Ishikawa (cell line): Measurements from ENCODE around the gene EIF2S2.

Experiments
- CEBPB ChIP-seq: IDR thresholded peaks from 2 replicates; pipeline ENCODE4 v1.6.1; 2012
- MAX ChIP-seq: IDR thresholded peaks from 2 replicates; pipeline ENCODE4 v1.6.1; 2012
- REST ChIP-seq: IDR thresholded peaks from 2 replicates; pipeline ENCODE4 v1.6.1; 2012; ENCODE audit warnings: low read depth, mild to moderate bottlenecking

GRCh38 chr20:34070079-34070439 lies 42.0 kb downstream of the EIF2S2 start:
- TF ChIP-seq CEBPB, result no peak
- TF ChIP-seq MAX, result no peak
- no peak for TF ChIP-seq REST
